T-helper 1 cell (primary cell): ENCODE data around the gene COPZ1.

Experiments used
- DNase-seq, 5 donors: peaks; one replicate each; pipeline ENCODE4 v3.0.0-alpha.2; 2012 to 2020

The COPZ1 gene

DNA sequence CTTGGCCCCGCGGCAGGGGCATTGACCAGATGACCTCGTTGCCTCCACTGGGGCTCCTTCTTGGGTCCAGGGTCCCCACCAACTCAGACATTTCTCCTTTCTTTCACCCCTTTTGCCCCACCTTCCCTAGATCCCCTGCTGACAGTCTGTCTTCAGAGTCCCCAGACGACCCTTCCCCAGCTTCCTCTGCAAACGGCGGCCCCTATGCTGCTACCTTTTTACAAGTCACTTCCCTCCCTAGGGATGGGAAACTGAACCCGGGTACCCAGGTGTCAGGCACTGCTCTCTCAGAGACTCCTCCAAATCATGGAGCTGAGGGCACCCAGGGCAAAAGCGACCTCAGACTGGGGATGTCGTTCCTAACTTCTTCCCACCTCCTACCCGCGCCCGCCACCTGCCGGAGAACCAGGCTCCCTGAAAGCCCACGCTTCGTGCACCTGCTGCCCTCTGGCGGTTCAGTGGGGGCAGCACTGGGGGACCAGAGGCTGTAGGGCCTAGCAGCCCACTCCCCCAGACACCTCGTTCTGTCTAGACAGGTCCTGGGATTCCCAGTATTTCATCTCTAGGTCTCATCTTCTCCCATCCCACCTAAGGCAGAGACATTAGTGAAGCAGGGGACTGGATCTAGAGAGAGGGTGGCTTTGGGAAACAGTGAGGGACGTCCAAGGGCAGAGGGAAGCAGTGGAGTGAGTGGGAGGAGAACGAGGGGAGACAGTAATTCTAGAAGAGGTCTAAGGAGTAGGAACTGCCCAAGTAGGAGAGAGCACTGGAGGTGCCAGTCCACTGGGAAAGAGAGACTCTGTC lies 54.7 kb downstream of the COPZ1 start:
- peak; percentile 72 to 87 (median 81) for DNase-seq

DNA sequence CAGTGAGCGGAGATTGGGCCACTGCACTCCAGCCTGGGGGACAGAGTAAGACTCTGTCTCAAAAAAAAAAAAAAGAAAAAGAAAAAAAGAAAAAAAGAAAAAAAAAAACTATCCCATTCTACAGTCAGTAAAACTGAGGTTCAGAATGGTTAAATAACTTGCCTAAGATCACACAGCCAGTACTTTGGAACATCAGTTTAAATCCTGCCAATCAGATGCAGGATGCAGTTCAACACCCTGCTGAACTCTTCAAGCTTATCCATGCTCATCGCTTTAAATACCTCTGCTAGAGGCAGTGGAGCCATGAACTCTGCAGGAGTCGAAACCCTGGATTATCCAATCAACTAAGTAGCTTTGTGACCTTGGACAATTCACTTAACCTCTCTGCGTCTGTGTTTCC lies 56.2 kb downstream of the COPZ1 start:
- no peak for DNase-seq

DNA sequence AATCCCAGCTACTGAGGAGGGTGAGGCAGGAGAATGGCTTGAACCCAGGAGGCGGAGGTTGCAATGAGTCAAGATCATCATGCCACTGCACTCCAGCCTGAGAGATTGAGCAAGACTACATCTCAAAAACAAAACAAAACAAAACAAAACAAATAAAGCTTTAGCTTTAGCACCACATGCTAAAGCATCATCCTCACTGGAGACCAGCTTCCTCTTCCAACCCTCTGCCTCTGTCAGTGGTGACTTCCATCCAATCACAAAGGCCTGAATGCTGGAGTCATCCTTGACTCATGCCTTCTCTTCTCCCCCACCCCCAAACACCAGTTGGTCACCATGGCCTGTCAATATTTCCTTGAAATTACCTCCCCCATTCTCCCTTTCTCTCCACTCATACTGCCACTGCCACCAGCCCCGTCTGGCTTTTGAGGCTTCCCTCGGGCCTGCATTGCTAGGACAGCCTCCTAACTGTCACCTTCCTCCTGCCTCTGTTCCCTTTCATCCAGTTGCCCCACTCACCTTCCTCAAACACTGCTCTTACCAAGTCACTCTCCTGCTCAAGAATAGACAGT lies 58.2 kb downstream of the COPZ1 start:
- DNase-seq, result no peak

DNA sequence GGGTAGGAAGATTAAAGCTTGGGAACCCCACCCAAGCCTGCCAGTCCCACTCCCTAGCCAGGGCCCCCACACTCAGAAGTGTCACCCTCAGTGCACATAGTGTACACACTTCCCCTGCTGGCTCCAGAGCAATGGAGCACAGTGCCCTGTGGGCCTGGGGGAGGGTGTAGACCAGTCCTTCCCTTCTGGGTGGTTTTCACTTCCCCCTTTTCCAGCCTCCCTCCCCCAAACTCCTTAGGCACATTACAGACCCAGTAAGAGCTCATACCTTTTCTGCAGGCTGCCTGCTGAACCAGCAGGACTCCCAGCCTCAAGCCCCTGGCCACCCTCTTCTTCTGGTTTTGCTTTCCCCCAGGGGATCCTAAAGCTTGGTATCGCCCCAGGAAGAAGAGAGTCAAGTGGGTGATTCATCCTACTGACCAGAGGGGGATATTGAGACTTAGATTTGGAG lies 59.7 kb downstream of the COPZ1 start, which contains the start of gene ZNF385A:
ZNF385A (minus strand) TSS at position 143 of the 451 bp plus-strand sequence. CDS start 219 bp downstream, outside the sequence.
- DNase-seq, result no peak

DNA sequence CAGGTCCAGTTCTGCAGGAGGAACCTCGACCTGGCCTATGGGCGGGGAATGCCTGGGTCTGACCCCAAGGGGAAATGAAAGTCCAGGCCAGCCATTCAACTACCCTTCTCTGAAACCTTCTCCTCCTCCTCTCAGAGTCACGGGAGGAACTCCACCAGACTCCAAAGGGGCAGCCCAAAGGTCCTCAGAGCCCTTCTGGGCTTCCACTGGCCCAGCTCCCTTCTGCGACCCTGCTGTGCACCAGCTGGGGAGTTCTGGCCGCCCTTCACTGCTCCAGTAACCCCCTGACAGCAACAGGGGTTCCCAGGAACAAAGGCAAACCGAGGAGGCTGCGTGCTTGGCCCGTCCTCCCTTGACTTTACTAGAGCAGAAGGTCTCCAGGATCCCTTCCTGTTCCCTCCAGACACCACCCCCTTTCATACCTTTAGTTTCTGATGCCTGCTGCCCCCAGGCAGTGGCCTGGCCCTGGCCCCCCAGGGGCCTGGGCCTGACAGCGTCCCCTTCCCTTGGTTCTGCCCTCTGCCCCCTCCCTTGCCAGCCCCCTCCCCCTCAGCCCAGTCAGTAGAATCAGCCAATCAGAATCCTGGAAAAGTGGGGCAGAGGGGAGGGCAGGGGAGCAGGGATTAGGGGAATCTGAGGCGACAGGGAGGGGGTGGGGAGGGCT lies 60.5 kb downstream of the COPZ1 start:
- no peak for DNase-seq

DNA sequence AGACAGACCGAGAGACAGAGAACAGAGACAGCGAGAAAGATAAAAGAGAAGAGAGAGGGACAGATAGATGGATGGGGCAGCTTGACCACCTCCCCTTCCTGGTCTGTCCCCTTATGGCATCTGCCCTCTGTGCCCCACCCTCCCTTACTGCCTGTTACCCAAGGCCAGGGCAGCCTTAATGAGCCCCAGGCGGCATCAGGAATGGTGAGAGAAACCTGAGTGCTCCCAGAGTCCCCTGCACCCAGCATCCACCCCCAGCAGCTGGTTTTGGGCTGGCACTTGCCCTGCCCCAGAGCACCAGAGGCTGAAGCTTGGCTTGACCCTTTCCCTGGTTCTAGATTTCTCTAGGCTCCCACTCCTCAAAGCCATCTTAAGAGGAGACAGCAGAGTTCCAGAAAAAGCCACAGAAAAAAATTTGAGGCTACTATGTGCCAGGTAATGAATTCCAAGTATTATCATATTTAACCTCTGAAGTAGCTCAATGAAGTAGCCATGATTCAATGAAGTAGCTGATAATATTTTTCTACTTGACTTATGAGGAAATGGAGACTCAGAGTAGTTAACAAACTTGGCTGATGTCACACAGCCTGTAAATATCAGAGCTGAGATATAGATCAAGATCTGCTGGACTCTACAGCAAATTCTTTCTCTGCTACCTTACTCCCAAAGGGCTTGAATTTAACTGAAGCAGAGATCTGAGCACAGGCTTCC lies 61.6 kb downstream of the COPZ1 start:
- DNase-seq, result no peak

DNA sequence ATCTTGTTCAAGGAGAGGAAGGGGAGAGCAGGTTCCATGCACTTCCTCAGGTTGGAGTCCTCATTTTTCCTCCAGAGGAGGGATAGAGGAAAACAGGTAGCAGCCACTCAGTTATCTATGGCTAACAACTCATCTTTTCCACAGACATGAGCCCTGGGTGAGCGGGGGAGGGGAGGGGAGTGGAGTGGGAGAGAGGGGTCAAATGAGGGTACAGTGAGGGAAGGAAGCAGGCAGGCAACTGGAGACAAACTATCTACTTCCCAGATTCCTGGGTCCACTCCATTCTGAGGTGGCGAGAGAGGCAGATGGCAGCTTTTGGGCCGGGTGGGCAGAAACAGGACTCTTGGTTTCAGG lies 62.2 kb downstream of the COPZ1 start:
- no peak for DNase-seq

DNA sequence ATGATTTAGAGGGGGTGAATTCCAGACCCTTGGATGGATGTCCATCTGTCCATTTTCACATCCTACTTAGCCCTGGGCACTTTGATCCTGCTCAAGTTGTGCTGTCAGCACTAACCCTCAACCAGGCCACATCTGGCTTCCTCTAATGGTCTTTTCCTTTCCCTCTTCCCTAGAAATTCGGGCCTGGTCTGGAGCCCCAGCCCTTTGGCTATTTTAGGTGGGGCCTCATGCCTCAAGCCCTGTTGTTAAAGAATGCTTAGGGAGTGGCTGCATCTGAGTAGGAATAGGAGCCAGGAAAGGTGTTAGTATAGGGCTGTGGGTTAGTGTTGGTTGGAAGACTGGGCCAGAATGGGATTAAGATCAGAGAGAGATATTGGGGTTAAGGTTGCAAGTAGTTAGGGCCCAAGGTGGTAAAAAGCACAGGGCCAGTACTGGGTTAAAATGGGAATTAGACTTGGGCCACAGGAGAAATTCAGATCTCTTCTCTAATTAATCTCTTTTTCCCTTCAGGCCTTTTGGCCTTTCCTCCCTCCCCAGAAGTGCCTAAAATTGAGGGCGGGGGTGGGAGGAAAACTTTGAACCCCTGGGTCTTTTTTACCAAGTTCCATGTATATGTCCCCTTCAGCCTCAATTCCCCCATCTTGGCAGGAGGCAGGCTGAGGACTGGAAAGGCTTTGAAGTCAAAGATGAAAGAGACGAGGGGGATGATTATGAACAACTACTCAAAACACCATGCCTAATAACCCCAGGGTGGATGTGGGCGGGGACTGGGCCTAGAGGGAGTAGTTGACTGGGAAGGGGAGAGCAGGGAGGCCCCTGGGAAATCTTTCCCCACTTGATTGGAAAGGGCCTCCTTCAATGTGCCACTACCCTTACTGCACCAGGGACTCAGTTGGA lies 63.6 kb downstream of the COPZ1 start:
- DNase-seq, result no peak

DNA sequence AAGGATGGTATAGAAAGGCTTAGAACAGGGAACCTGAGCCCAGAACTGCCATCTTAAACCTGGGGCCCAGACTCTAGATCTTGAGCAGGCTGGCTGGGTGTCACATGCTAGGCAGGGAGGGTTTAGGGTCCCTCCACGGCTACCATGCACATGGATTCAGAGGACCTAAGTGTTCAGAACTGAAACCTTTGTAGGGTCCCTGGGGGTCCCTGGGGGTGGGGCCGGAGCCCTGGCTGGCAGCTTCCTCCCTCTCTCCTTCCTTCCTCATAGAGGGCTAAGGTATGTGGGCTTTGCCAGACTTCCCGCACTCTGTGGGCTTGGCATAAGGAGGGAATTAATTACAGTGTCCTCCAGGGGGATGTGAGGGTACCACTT lies 64.2 kb downstream of the COPZ1 start:
- DNase-seq, result no peak

DNA sequence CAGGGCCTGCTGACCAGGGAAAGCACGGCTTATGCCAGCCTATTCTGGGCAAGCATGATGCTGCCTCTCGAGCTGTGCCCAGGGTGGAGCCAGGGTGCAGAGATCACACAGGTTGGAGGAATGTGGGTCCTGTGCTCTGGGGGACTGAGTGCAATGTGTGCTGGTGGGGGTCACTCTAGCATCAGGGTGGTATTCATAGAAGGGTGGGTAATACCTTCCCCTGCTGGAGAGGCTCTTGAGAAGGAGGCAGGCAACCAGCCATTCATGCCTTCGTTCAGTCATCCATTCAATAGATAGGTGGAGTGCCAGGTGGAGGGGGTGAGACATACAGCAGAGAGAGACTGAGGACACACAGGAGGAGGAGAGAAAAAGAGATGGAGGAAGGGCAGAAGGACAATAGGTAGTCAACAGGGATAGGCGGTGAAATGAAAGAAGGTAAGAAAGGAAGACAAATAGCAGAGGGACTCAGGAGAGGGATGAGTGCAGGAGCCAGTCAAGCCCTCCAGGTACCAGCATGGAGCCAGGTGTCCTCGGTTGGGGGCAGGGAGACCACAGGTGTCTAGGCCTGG lies 64.8 kb downstream of the COPZ1 start:
- DNase-seq, result no peak

DNA sequence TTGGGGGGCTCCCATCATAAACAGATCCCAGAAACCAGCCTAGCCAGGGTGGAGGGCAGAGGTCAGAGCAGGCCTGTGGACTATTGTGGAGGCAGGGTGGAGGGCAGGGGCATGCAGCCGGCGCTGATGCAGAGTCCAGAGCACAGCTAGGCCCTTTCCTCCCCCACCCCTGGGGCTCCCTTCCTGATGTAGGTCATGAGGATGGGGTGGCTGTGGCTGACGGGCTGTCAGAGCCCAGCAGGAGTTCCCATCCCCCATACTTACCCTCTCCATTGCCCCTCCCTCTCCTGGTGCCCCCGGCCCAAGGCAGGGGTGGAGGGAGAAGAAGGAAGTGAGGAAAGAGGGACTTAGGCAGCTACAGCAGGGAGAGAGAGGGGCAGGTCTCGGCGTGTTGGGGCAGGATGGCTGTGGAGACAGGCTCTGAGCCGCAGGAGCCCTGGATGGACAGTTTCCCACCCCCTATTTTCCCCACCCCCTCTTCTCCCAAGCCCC lies 65.3 kb downstream of the COPZ1 start:
- DNase-seq, result no peak

DNA sequence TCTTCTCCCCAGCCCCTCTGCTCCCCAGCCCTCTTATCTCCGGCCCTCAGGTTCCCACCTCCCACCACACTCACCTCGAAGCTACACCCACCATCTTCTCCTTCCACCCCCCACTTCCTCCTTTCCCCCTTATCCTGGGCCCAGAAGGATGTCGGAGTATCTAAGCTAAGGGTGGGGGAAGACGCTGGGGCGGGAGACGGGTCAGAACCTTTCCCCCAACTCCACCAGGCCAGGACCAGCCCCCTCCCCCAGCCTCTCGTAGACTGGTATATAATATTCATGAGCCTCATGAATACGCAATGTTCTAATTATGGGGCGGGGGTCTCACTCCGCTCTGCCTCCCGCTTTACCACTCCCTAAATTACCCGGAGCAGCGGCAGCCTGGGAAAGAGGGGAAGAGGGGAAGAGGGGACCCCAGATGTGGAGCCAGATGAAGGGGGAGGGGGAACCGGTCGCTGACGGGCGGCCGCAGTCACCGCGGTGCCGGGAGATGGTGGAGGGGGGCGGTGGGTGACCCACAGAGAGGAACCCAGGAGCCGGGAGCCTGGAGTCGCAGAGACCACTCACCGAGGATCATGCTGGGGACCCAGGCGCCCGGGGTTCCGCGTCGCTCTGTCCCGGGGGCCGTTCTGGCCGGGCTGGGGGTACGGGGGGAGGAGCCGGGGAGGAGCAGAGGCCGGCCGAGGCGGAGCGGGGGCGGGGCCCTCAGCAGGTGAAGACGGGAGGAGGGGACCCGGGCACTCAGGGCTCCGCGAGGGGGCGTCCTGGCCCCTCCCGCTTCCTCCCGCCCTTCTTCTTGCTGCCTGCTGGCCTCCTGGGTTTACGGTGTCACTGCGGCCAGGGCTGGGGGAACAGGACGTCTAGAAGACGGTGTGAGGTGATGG lies 66.0 kb downstream of the COPZ1 start:
- peak; percentile 48 to 75 (median 66) for DNase-seq

DNA sequence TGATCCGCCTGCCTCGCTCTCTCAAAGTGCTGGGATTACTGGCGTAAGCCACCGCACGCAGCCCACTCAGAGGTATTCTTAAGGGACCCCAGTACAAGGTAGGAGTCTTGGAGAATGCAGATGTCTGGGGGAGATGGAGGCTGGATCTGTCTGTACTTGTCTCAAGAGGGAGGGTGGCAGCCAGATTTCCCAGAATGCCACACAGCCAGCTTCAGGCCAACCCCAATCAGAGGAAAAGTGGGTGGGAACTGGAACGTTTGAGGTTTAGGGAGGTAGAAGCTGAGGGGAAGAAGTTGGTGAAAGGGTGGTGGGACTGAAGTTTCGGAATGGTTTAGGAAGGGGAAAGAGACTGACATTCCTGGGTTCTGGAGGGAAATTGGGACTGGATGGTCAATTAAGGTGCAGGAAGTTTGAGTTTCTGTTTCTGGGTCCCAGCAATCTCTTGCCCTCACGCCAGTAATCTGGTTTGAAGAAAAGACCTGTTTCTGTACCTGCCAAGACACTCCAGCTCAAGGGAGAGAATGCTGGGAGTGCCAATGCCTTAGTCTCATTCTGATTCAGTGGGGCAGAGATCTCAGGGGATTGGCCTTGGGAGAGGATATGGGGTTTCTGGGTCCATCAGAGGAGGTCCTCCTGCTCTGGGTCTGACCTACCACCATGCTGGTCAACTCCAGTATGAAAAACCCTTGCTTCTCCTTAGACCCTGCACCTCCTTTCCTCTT lies 67.7 kb downstream of the COPZ1 start:
- no peak for DNase-seq

DNA sequence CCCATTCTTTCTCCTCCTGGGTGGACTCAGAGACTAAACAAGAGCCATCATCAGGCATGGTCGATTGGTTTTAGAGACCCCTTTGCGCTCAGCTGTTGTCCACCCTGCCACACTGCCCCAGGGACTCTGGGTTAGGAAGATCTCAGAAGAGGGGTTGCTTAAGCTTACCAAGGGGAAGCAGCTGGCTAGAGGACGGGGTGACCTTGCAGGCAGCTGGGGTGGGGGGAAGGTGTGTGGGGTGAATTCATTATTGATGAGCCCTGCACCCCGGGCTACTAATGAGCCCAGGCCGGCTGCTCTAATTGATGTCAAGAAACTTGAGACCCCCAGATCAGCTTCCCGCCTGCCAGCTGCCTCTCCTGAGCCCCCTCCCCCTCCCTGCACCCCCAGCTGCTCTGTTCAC lies 68.3 kb downstream of the COPZ1 start:
- no peak for DNase-seq

DNA sequence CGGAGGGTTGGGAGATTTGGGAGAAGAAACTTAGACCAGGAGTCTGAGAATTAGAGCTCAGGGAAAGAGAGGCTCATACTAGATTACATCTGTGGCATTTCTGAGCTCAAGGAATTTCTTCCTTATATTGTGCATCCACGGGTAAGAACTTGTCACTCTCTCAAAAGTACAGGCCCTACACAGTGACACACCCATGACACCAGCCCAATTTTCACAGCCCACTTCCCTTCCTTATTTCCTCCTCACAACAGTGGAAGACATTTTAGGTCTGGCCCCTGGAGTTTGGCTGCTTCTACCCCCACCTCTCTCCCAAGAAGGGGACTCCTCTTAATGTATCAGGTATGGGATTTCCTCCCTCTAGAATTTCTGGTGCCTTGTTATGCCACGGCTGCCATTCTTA lies 68.8 kb downstream of the COPZ1 start:
- no peak for DNase-seq

DNA sequence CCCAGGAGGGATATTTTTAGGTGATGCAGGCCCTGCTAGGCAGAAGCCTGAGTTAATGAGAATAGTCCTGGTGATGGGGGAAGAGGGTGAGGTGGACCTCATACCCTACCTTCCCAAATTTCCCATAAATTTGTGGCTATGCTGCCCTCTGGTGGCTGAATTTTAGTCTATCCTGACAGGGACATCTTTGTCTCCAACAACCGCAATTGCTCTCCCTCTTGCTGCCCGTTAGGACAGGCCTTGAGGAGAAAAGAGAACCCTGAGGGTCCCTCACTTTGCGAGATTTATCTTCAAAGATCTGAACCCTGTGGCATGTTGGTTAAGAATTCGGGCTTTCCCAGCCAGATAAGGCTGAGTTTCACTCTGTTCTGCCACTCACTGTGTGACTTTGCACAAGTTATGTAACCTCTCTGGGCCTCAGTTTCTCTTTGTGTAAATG lies 69.4 kb downstream of the COPZ1 start:
- DNase-seq, result peak in 1 of 5 donors; percentile 44

DNA sequence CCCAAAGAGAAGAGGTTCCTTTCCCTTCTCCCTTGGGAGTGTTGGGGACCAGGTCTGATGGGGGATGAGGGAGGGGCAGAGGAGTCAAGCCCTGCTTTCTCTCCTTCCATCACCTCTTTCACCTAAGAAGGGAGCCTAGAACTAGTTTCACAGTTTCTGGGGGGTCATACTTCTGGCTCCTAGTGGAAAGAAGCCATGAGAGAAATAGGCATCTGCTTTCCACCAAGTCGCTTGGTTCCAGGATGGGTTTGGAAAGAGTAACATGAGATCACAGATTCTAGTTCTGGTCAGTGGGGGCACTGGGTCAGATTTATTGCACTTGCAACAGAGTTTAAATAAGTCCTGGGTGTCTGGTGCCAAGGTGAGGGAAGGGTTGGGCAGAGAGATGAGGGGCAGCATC lies 70.1 kb downstream of the COPZ1 start:
- DNase-seq, result no peak

DNA sequence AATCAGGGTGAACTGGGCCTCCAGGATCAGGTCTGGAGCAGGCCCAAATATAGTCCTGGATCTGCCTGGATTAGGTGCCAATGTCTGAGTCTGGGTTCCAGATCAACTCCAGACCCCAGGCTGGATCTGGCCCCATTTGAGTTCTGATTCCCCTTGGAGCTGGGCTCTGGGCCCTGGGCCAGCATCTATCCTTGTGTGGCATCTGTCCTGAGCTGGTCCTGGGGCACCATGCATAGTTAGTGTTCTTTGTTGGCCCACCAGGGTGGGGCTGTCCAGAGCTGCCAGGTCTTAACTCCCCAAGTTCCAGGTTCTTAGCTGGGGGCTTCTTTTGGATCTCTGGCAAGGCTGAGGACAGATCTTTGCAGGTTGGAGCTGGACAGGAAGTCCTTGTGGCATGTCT lies 70.6 kb downstream of the COPZ1 start:
- DNase-seq, result no peak

DNA sequence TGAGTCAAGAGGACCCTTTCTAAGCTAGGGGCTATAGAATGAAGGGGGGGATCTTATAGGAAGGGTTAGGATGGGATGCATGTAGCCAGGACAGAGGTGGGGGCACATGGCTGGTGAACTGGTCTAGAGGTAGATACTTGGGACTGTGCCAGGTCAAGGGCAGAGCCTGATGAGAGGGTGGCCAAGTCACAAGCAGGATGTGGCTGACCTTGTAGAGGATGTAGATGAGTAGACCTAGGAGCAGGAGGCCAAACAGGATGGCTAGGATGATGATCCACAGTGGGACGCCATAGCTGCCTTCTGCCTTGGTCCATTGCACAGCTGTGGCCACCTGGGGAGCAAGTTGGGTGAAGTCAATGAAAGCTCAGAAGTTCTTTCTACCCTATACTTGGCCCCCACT lies 72.2 kb downstream of the COPZ1 start:
- DNase-seq, result no peak

DNA sequence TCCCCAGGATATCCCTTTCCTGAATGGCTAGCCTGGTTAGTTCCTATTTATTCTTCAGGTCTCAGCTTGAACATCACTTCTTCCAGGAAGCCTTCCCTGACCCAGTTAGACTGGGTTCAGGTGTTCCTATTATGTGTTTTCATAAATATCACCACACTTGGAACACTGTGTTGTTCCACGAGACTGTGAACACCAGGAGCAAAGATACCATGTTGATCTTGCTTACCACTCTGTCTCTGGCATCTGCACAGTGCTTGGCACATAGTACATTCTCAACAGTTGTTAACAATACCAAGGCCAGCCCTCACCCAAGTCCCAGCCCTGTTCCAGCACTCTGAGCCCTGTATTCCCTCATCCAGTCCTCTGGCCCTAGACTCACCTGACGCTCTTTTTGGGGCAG lies 73.3 kb downstream of the COPZ1 start:
- no peak for DNase-seq
